ENCODE results near the gene TMEM163. TPM values are rescaled to one million over a fixed set of nuclear protein-coding genes. Genes with fewer than 3 reads are reported as not detected.

Gene TMEM163
- total RNA-seq, 4 donors from 2014 or later, result 0.42 to 1.3 (median 1.1) TPM

- Histone ChIP-seq H3K4me3 (no peak overlapping the region), H3K9me3 (peaks cover 0 to 2% (median 0%) of the 10 kb centered on the region in 4 donors), H3K4me1 (no peaks in the 10 kb centered on the region), H3K27ac (replicated peaks in 1 of 4) (no peak overlapping the region), H3K27me3 (no peaks in the 10 kb centered on the region), H3K36me3 (no peaks in the 10 kb centered on the region)
- TF ChIP-seq POLR2A (IDR thresholded peaks at IDR 0.05; ENCODE audit: low read depth) (no peak), EP300 (IDR thresholded peaks at IDR 0.05) (no peak), CTCF (IDR thresholded peaks at IDR 0.05) (no peak)
- DNase-seq (ENCODE audit: extremely low spot score), result no peak
- 70% methylated on average over 6 of the region's 6 CpGs for WGBS
- intact Hi-C loops (cut with DNase I), result no loop called here
Observed at GRCh38 chr2:134583462-134583861, 135.3 kb downstream of the TMEM163 start.

GRCh38 chr2:134582547-134582899 is 136.3 kb downstream of the TMEM163 start:
- TF ChIP-seq EP300 (IDR thresholded peaks at IDR 0.05), result no peak
- WGBS, result 76% methylated on average over 2 of the region's 2 CpGs

GRCh38 chr2:134581877-134582546 is 136.8 kb downstream of the TMEM163 start:
- intact Hi-C loops (cut with DNase I), result no loop called here
- no peak for DNase-seq (ENCODE audit: extremely low spot score)
- no peak overlapping the region for H3K27ac ChIP-seq (replicated peaks in 1 of 4)
- H3K36me3 ChIP-seq, result no peaks in the 10 kb centered on the region
- H3K9me3 ChIP-seq, result no peaks in the 10 kb centered on the region
- 89% methylated on average over 10 of the region's 10 CpGs for WGBS
- H3K4me3 ChIP-seq, result no peak overlapping the region
- TF ChIP-seq EP300 (IDR thresholded peaks at IDR 0.05) (no peak), CTCF (IDR thresholded peaks at IDR 0.05) (no peak), POLR2A (IDR thresholded peaks at IDR 0.05; ENCODE audit: low read depth) (no peak), POLR2AphosphoS5 (IDR thresholded peaks at IDR 0.05) (no peak)
- no peaks in the 10 kb centered on the region for H3K4me1 ChIP-seq
- no peaks in the 10 kb centered on the region for H3K27me3 ChIP-seq

More at GRCh38 chr2:134582547-134582899, 136.3 kb downstream of the TMEM163 start:
- H3K4me3 ChIP-seq, result no peak overlapping the region
- H3K4me1 ChIP-seq, result no peaks in the 10 kb centered on the region
- H3K36me3 ChIP-seq, result no peaks in the 10 kb centered on the region
- intact Hi-C loops (cut with DNase I), result no loop called here
- no peaks in the 10 kb centered on the region for H3K27me3 ChIP-seq
- H3K9me3 ChIP-seq, result no peaks in the 10 kb centered on the region
- no peak overlapping the region for H3K27ac ChIP-seq (replicated peaks in 1 of 4)
- no peak for DNase-seq (ENCODE audit: extremely low spot score)

GRCh38 chr2:134578316-134578715 is 140.5 kb downstream of the TMEM163 start:
- H3K4me3 ChIP-seq, result no peak overlapping the region
- H3K36me3 ChIP-seq, result no peaks in the 10 kb centered on the region
- no peaks in the 10 kb centered on the region for H3K9me3 ChIP-seq
- no peak overlapping the region for H3K27ac ChIP-seq (replicated peaks in 1 of 4)
- no peak for DNase-seq (ENCODE audit: extremely low spot score)
- 80% methylated on average over 7 of the region's 7 CpGs for WGBS
- H3K4me1 ChIP-seq, result no peaks in the 10 kb centered on the region
- TF ChIP-seq CTCF (IDR thresholded peaks at IDR 0.05), result no peak
- no peak for TF ChIP-seq EP300 (IDR thresholded peaks at IDR 0.05)
- no peak for TF ChIP-seq POLR2AphosphoS5 (IDR thresholded peaks at IDR 0.05)
- TF ChIP-seq POLR2A (IDR thresholded peaks at IDR 0.05; ENCODE audit: low read depth), result no peak
- no peaks in the 10 kb centered on the region for H3K27me3 ChIP-seq
- intact Hi-C loops (cut with DNase I), result no loop called here

- intact Hi-C loops (cut with DNase I), result no loop called here
- DNase-seq (ENCODE audit: extremely low spot score), result no peak
- H3K4me3 ChIP-seq, result no peak overlapping the region
- no peaks in the 10 kb centered on the region for H3K9me3 ChIP-seq
- TF ChIP-seq POLR2AphosphoS5 (IDR thresholded peaks at IDR 0.05), result no peak
- no peak for TF ChIP-seq EP300 (IDR thresholded peaks at IDR 0.05)
- TF ChIP-seq POLR2A (IDR thresholded peaks at IDR 0.05; ENCODE audit: low read depth), result no peak
- no peak for TF ChIP-seq CTCF (IDR thresholded peaks at IDR 0.05)
- no peaks in the 10 kb centered on the region for H3K27me3 ChIP-seq
- H3K4me1 ChIP-seq, result no peaks in the 10 kb centered on the region
- no peak overlapping the region for H3K27ac ChIP-seq (replicated peaks in 1 of 4)
- no peaks in the 10 kb centered on the region for H3K36me3 ChIP-seq
Observed at GRCh38 chr2:134576478-134576877, 142.3 kb downstream of the TMEM163 start.

Measured in esophagus muscularis mucosa (tissue), 4 donors.